HCT116 (cell line): ENCODE data around the gene KIF13A. TPM values are rescaled to one million over a fixed set of nuclear protein-coding genes. Genes with fewer than 3 reads are reported as not detected.

Experiments
- ATAC-seq: fragments of 200-7000 bp; cut with Tn5 transposase; 2 replicates; pipeline ENCODE4 v1.9.1; 2020; ENCODE audit warnings: mild to moderate bottlenecking, moderate library complexity
- BruUV-seq: library from RNA; stranded (reverse); fragments of 400-500 nt; replicated peaks from 2 replicates; lab custom pipeline; 2021; lab: Mats Ljungman, UMichigan
- CTCF ChIA-PET: fragments of 300-600 bp; sonication (Branson Sonifier 250); formaldehyde crosslinking; loops from one replicate; lab custom pipeline; 2021; ENCODE audit warnings: antibody characterized with exemption; lab: Charles Lee
- POLR2A ChIA-PET: fragments of 300-600, 350-600 bp; sonication (Branson Sonifier 250); formaldehyde crosslinking; loops from one replicate; lab custom pipeline; 2021; ENCODE audit warnings: antibody characterized with exemption; lab: Charles Lee
- RAD21 ChIA-PET, 2 experiments: fragments of 300-600 bp; sonication (Branson Sonifier 250); formaldehyde crosslinking; loops; one replicate each; lab custom pipeline; 2023; ENCODE audit warnings: low total read pairs in 2 of 2; ENCODE audit not compliant: uncharacterized antibody in 2 of 2, unreplicated experiment in 2 of 2, low non-redundant PET in 1 of 2; lab: Charles Lee
- DNase-seq: peaks from one replicate; pipeline ENCODE4 v3.0.0-alpha.2; 2010; ENCODE audit warnings: low read depth, low spot score
- H2AFZ ChIP-seq: fragments of 200-600 bp; shearing (Covaris generic), sonication (generic); 2 replicates; pipeline ENCODE4 v1.6.1; 2017; ENCODE audit warnings: low read depth, mixed run types, mixed read lengths, antibody characterized with exemption, low read length; ENCODE audit not compliant: poor library complexity, severe bottlenecking
- H3K27ac ChIP-seq: 2 replicates; pipeline ENCODE4 v1.5.1; 2012; ENCODE audit warnings: low read depth, low read length
- H3K27me3 ChIP-seq: fragments of 200-600 bp; sonication (generic); 2 replicates; pipeline ENCODE4 v1.6.1; 2016; ENCODE audit warnings: mixed run types, low read length, mixed read lengths; ENCODE audit not compliant: insufficient read depth
- H3K36me3 ChIP-seq, 2 experiments: fragments of 200-500 bp in 1 of 2; fragments of 200-600 bp in 1 of 2; sonication (Bioruptor generic) in 1 of 2; sonication (generic) in 1 of 2; 2 replicates each; pipeline versions ENCODE4 v1.5.1 to v1.6.1; 2014 to 2016; ENCODE audit warnings: low read length in 2 of 2, inconsistent platforms in 1 of 2, mixed read lengths in 1 of 2, mixed run types in 1 of 2; ENCODE audit not compliant: insufficient read depth in 2 of 2, control insufficient read depth in 1 of 2
- H3K4me1 ChIP-seq, 2 experiments: fragments of 200-600 bp in 1 of 2; sonication (generic) in 1 of 2; 2 replicates each; pipeline versions ENCODE4 v1.5.1 to v1.6.1; 2012 to 2017; ENCODE audit warnings: low read length in 2 of 2, inconsistent platforms in 1 of 2, mild to moderate bottlenecking in 1 of 2, mixed read lengths in 1 of 2, mixed run types in 1 of 2, moderate library complexity in 1 of 2; ENCODE audit not compliant: insufficient read depth in 2 of 2, control insufficient read depth in 1 of 2
- H3K4me2 ChIP-seq: fragments of 200-600 bp; sonication (generic); 2 replicates; pipeline ENCODE4 v1.6.1; 2017; ENCODE audit warnings: mixed run types, low read length, mixed read lengths
- H3K4me3 ChIP-seq, 2 experiments: fragments of 200-600 bp in 1 of 2; sonication (generic) in 1 of 2; replicated peaks in 1 of 2; 2 replicates each; pipeline ENCODE4 v1.5.1; 2011 to 2016; ENCODE audit warnings: low read length in 2 of 2, control low read depth in 1 of 2, low read depth in 1 of 2, mild to moderate bottlenecking in 1 of 2, mixed read lengths in 1 of 2, mixed run types in 1 of 2
- H3K79me2 ChIP-seq: fragments of 200-600 bp; sonication (generic); 2 replicates; pipeline ENCODE4 v1.6.1; 2017; ENCODE audit warnings: mild to moderate bottlenecking, mixed run types, low read length, moderate library complexity, mixed read lengths; ENCODE audit not compliant: insufficient read depth
- H3K9ac ChIP-seq: fragments of 200-600 bp; sonication (generic); 2 replicates; pipeline ENCODE4 v1.6.1; 2016; ENCODE audit warnings: low read length, mixed read lengths
- H3K9me2 ChIP-seq: fragments of 200-600 bp; sonication (generic), shearing (Covaris generic); 2 replicates; pipeline ENCODE4 v1.6.1; 2017; ENCODE audit warnings: mixed run types, mild to moderate bottlenecking, moderate library complexity; ENCODE audit not compliant: insufficient read depth
- H3K9me3 ChIP-seq, 2 experiments: fragments of 200-500 bp in 1 of 2; fragments of 200-600 bp in 1 of 2; sonication (Bioruptor generic) in 1 of 2; sonication (generic) in 1 of 2; 2 replicates each; pipeline ENCODE4 v1.6.1; 2014 to 2017; ENCODE audit warnings: low read length in 2 of 2, mixed read lengths in 2 of 2, inconsistent platforms in 1 of 2, low read depth in 1 of 2, mild to moderate bottlenecking in 1 of 2, mixed run types in 1 of 2, moderate library complexity in 1 of 2; ENCODE audit not compliant: control insufficient read depth in 1 of 2, insufficient read depth in 1 of 2
- H4K20me1 ChIP-seq: fragments of 200-600 bp; sonication (generic), shearing (Covaris generic); 2 replicates; pipeline ENCODE4 v1.6.1; 2017; ENCODE audit warnings: mixed run types, mild to moderate bottlenecking, moderate library complexity; ENCODE audit not compliant: insufficient read depth
- CEBPB ChIP-seq: IDR thresholded peaks from 2 replicates; pipeline ENCODE4 v1.6.1; 2012; ENCODE audit warnings: low read depth
- EGR1 ChIP-seq: IDR thresholded peaks from 2 replicates; pipeline ENCODE4 v1.6.1; 2012; ENCODE audit warnings: low read depth
- ELF1 ChIP-seq: IDR thresholded peaks from 2 replicates; pipeline ENCODE4 v1.6.1; 2012; ENCODE audit warnings: low read depth, borderline replicate concordance
- RAD21 ChIP-seq: IDR thresholded peaks from 2 replicates; pipeline ENCODE4 v1.6.1; 2012; ENCODE audit warnings: low read depth, mild to moderate bottlenecking
- SIN3A ChIP-seq: IDR thresholded peaks from 2 replicates; pipeline ENCODE4 v1.6.1; 2012; ENCODE audit warnings: low read depth
- SRF ChIP-seq: IDR thresholded peaks from 2 replicates; pipeline ENCODE4 v1.6.1; 2012; ENCODE audit warnings: low read depth
- TCF7L2 ChIP-seq: IDR thresholded peaks from 2 replicates; pipeline ENCODE4 v1.7.0; 2011; ENCODE audit warnings: borderline replicate concordance, inconsistent platforms; ENCODE audit not compliant: insufficient read depth, insufficient read length; ENCODE audit errors: extremely low read depth
- YY1 ChIP-seq: IDR thresholded peaks from 2 replicates; pipeline ENCODE4 v1.6.1; 2011; ENCODE audit warnings: low read length, low read depth, moderate library complexity, mild to moderate bottlenecking; ENCODE audit not compliant: insufficient replicate concordance; ENCODE audit errors: extremely low read depth
- ZNF274 ChIP-seq: fragments of 200-500 bp; sonication (Bioruptor generic); IDR thresholded peaks from 2 replicates; pipeline ENCODE4 v1.6.1; 2014; ENCODE audit warnings: mild to moderate bottlenecking, low read depth, low read length, inconsistent platforms
- intact Hi-C: fragments of 100-400 bp; cut with micrococcal nuclease; formaldehyde crosslinking; loops from 2 replicates; pipeline ENCODE4 v1.10.0; 2022
- total RNA-seq: library from RNA; stranded (reverse); gene quantifications from one replicate; pipeline ENCODE4 v1.2.1, GENCODE V29; 2021; ENCODE audit not compliant: unreplicated experiment
- TF ChIP-seq, protein P1 (sequence below): IDR thresholded peaks from 2 replicates; pipeline ENCODE4 v1.6.1; 2012; ENCODE audit warnings: low read depth

The KIF13A gene
- total RNA-seq, 1 experiment from 2014 or later = 23.1 TPM

GRCh38 chr6:17984812-17985670 lies 2.4 kb downstream of the KIF13A start:
- no TSS peak for BruUV-seq
- Histone ChIP-seq H3K4me2 (no peak overlapping the region), H3K36me3 (no peaks in the 10 kb centered on the region), H3K9me2 (no peaks in the 10 kb centered on the region), H3K4me3 (no peak overlapping the region), H2AFZ (no peak overlapping the region), H3K79me2 (peaks cover 14% of the 10 kb centered on the region; the same call in 1 of the 2 replicates), H3K4me1 (peaks cover 8 to 31% of the 10 kb centered on the region in 2 experiments), H3K27ac (no peak overlapping the region), H3K9me3 (no peaks in the 10 kb centered on the region), H3K27me3 (no peaks in the 10 kb centered on the region), H4K20me1 (no peaks in the 10 kb centered on the region), H3K9ac (no peak overlapping the region)
- ATAC-seq (no peak), DNase-seq (no peak)
- no peak for TF ChIP-seq CEBPB
- no peak for TF ChIP-seq TCF7L2
- no peak for TF ChIP-seq RAD21
- TF ChIP-seq ZNF274 = no peak
- ChIA-PET POLR2A (no interaction called here), RAD21 (interaction anchor here in 1 of 2 experiments (0.5 to 0.6 kb wide), 2 partner anchors 100 to 394 kb away, joined by 3 to 4 read pairs; no protein-coding TSS in a partner anchor), CTCF (no interaction called here)
- intact Hi-C loops = loop anchor here (5.0 kb wide), 1 partner anchor 118 kb away; no protein-coding TSS in a partner anchor

- DNase-seq (no peak), ATAC-seq (no peak)
- H3K27ac ChIP-seq = no peak overlapping the region
- H3K4me2 ChIP-seq = no peak overlapping the region
- peaks cover 14% of the 10 kb centered on the region; the same call in 1 of the 2 replicates for H3K79me2 ChIP-seq
- no peaks in the 10 kb centered on the region for H3K27me3 ChIP-seq
- peaks cover 8 to 31% of the 10 kb centered on the region in 2 experiments for H3K4me1 ChIP-seq
- no peaks in the 10 kb centered on the region for H3K9me2 ChIP-seq
- no peak overlapping the region for H3K9ac ChIP-seq
- no peaks in the 10 kb centered on the region for H3K9me3 ChIP-seq
- H3K4me3 ChIP-seq = no peak overlapping the region
- TF ChIP-seq SRF (no peak), ELF1 (no peak), EGR1 (no peak), SIN3A (no peak), YY1 (no peak)
- TF ChIP-seq, protein P1, sequence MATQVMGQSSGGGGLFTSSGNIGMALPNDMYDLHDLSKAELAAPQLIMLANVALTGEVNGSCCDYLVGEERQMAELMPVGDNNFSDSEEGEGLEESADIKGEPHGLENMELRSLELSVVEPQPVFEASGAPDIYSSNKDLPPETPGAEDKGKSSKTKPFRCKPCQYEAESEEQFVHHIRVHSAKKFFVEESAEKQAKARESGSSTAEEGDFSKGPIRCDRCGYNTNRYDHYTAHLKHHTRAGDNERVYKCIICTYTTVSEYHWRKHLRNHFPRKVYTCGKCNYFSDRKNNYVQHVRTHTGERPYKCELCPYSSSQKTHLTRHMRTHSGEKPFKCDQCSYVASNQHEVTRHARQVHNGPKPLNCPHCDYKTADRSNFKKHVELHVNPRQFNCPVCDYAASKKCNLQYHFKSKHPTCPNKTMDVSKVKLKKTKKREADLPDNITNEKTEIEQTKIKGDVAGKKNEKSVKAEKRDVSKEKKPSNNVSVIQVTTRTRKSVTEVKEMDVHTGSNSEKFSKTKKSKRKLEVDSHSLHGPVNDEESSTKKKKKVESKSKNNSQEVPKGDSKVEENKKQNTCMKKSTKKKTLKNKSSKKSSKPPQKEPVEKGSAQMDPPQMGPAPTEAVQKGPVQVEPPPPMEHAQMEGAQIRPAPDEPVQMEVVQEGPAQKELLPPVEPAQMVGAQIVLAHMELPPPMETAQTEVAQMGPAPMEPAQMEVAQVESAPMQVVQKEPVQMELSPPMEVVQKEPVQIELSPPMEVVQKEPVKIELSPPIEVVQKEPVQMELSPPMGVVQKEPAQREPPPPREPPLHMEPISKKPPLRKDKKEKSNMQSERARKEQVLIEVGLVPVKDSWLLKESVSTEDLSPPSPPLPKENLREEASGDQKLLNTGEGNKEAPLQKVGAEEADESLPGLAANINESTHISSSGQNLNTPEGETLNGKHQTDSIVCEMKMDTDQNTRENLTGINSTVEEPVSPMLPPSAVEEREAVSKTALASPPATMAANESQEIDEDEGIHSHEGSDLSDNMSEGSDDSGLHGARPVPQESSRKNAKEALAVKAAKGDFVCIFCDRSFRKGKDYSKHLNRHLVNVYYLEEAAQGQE = no peak
- POLR2A ChIA-PET = no interaction called here
- RAD21 ChIA-PET = no interaction called here
- intact Hi-C loops = no loop called here
- no TSS peak for BruUV-seq
- H3K36me3 ChIP-seq = no peaks in the 10 kb centered on the region
- H2AFZ ChIP-seq = no peak overlapping the region
- CTCF ChIA-PET = no interaction called here
- no peaks in the 10 kb centered on the region for H4K20me1 ChIP-seq
Observed at GRCh38 chr6:17984399-17984798, 3.0 kb downstream of the KIF13A start.
